Activated T-helper 17 cell treated with anti-CD3 and anti-CD28 coated beads, Interleukin-2, amount 50 U/mL, for 72 hours (primary cell): ENCODE measurements around the gene SYPL2. TPM values are rescaled to one million over a fixed set of nuclear protein-coding genes. Genes with fewer than 3 reads are reported as not detected.
A peak's percentile ranks its signal among the peaks of the same experiment; 100 is the strongest.
"Not testable (repeated sequence)": the region's sequence is repeated elsewhere in the genome, so short reads cannot be mapped to it uniquely, and the experiment has no call there.

Experiments used
- ATAC-seq: fragments of 150-1000 bp; cut with Tn5 transposase; replicated peaks from 2 replicates; pipeline ENCODE4 v1.10.0; 2021; ENCODE audit warnings: mild to moderate bottlenecking, moderate library complexity
- H3K27ac Mint-ChIP-seq: one replicate; pipeline ENCODE4 v1.8.0; 2022; ENCODE audit warnings: mixed read lengths
- H3K27me3 Mint-ChIP-seq: one replicate; pipeline ENCODE4 v1.8.0; 2022; ENCODE audit warnings: mixed read lengths
- H3K36me3 Mint-ChIP-seq: one replicate; pipeline ENCODE4 v1.8.0; 2022; ENCODE audit warnings: low read depth, mild to moderate bottlenecking, mixed read lengths
- H3K4me1 Mint-ChIP-seq: one replicate; pipeline ENCODE4 v1.8.0; 2022; ENCODE audit warnings: mixed read lengths
- H3K4me3 Mint-ChIP-seq: one replicate; pipeline ENCODE4 v1.8.0; 2022; ENCODE audit warnings: mild to moderate bottlenecking, mixed read lengths
- H3K9me3 Mint-ChIP-seq: one replicate; pipeline ENCODE4 v1.8.0; 2022; ENCODE audit warnings: mixed read lengths
- total RNA-seq, 2 donors: library from RNA; stranded (reverse); gene quantifications; one replicate each; pipeline ENCODE4 v1.2.3, GENCODE V29; 2022

Gene SYPL2
- total RNA-seq, 2 donors from 2014 or later, result not detected

DNA sequence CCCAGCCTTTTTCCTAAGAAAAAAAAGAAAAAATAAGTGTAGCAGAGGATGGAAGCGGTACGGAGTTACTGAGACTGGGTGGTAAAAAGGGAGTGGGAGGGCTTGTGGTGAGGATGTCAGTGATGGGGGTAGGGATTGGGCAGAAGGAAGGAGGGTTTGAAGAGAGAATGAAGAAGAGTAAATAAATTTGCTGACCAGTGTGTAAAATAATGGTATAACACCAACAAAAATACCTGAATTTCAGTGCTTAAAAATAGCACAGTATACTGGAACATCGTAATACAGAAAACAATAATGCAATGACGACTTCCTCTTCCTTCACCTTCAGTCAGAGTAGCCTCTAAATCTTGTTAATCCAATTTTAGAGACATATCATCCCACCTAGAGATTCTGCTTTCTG lies 18.8 kb upstream of the SYPL2 start:
- no peaks in the 10 kb centered on the region for H3K4me1 Mint-ChIP-seq
- H3K27ac Mint-ChIP-seq, result no peak overlapping the region
- no peaks in the 10 kb centered on the region for H3K36me3 Mint-ChIP-seq
- peaks cover 19% of the 10 kb centered on the region for H3K27me3 Mint-ChIP-seq
- H3K4me3 Mint-ChIP-seq, result no peak overlapping the region
- H3K9me3 Mint-ChIP-seq, result no peaks in the 10 kb centered on the region
- no peak for ATAC-seq

- ATAC-seq, result no peak
- H3K27me3 Mint-ChIP-seq, result peaks cover 30% of the 10 kb centered on the region
- H3K4me3 Mint-ChIP-seq, result no peak overlapping the region
- no peaks in the 10 kb centered on the region for H3K4me1 Mint-ChIP-seq
- H3K27ac Mint-ChIP-seq, result no peak overlapping the region
- H3K36me3 Mint-ChIP-seq, result no peaks in the 10 kb centered on the region
- peaks cover 10% of the 10 kb centered on the region for H3K9me3 Mint-ChIP-seq
Measured at GRCh38 chr1:109454497-109455133, 11.7 kb upstream of the SYPL2 start.

GRCh38 chr1:109457819-109458218 lies 8.5 kb upstream of the SYPL2 start:
- H3K4me1 Mint-ChIP-seq, result no peaks in the 10 kb centered on the region
- no peak for ATAC-seq
- no peak overlapping the region for H3K27ac Mint-ChIP-seq
- H3K9me3 Mint-ChIP-seq, result peaks cover 10% of the 10 kb centered on the region
- H3K27me3 Mint-ChIP-seq, result peaks cover 29% of the 10 kb centered on the region
- H3K36me3 Mint-ChIP-seq, result no peaks in the 10 kb centered on the region
- no peak overlapping the region for H3K4me3 Mint-ChIP-seq

DNA sequence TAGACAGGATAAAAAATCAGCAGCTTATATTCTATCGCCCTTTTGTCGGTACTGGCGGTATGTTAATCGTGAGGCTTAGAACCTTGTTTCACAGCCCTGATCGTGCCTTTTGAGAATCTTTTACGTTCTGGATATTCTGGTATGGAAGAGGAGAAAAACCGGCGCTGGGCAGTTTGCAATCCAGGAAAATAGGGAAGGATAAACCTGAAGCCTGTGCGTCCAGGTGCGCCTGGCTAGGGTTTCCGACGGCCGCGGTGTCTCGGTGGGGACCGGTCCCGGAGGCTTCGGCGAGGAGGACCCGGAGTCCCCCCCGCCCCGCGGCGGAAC lies 258 bp upstream of the SYPL2 start:
- peaks cover 46% of the 10 kb centered on the region for H3K27me3 Mint-ChIP-seq
- H3K4me1 Mint-ChIP-seq, result no peaks in the 10 kb centered on the region
- ATAC-seq, result no peak
- H3K27ac Mint-ChIP-seq, result no peak overlapping the region
- H3K4me3 Mint-ChIP-seq, result peak overlapping the region; percentile 61
- no peaks in the 10 kb centered on the region for H3K36me3 Mint-ChIP-seq
- H3K9me3 Mint-ChIP-seq, result no peaks in the 10 kb centered on the region

- H3K36me3 Mint-ChIP-seq, result no peaks in the 10 kb centered on the region
- H3K4me1 Mint-ChIP-seq, result no peaks in the 10 kb centered on the region
- ATAC-seq, result no peak
- no peak overlapping the region for H3K27ac Mint-ChIP-seq
- no peaks in the 10 kb centered on the region for H3K9me3 Mint-ChIP-seq
- H3K4me3 Mint-ChIP-seq, result no peak overlapping the region
- peaks cover 44% of the 10 kb centered on the region for H3K27me3 Mint-ChIP-seq
Measured at GRCh38 chr1:109467301-109467777, 993 bp downstream of the SYPL2 start.

- Mint-ChIP-seq H3K27me3 (peaks cover 44% of the 10 kb centered on the region), H3K27ac (no peak overlapping the region), H3K36me3 (no peaks in the 10 kb centered on the region)
Measured at GRCh38 chr1:109468061-109468460, 1.7 kb downstream of the SYPL2 start.

GRCh38 chr1:109468903-109469302 lies 2.6 kb downstream of the SYPL2 start:
- Mint-ChIP-seq H3K4me1 (no peaks in the 10 kb centered on the region), H3K27ac (no peak overlapping the region), H3K9me3 (no peaks in the 10 kb centered on the region), H3K27me3 (peaks cover 43% of the 10 kb centered on the region), H3K4me3 (no peak overlapping the region), H3K36me3 (no peaks in the 10 kb centered on the region)
- ATAC-seq, result no peak

More at GRCh38 chr1:109468061-109468460, 1.7 kb downstream of the SYPL2 start:
- ATAC-seq, result no peak
- no peaks in the 10 kb centered on the region for H3K9me3 Mint-ChIP-seq
- H3K4me1 Mint-ChIP-seq, result no peaks in the 10 kb centered on the region
- no peak overlapping the region for H3K4me3 Mint-ChIP-seq

GRCh38 chr1:109470245-109470644 lies 3.9 kb downstream of the SYPL2 start:
- Mint-ChIP-seq H3K4me1 (no peaks in the 10 kb centered on the region), H3K27ac (no peak overlapping the region), H3K9me3 (no peaks in the 10 kb centered on the region), H3K4me3 (no peak overlapping the region), H3K36me3 (no peaks in the 10 kb centered on the region), H3K27me3 (peaks cover 31% of the 10 kb centered on the region)
- ATAC-seq, result no peak

- Mint-ChIP-seq H3K27me3 (peaks cover 31% of the 10 kb centered on the region), H3K36me3 (no peaks in the 10 kb centered on the region), H3K4me3 (no peak overlapping the region), H3K27ac (no peak overlapping the region), H3K4me1 (no peaks in the 10 kb centered on the region), H3K9me3 (no peaks in the 10 kb centered on the region)
- ATAC-seq, result no peak
Measured at GRCh38 chr1:109472779-109473178, 6.4 kb downstream of the SYPL2 start.

GRCh38 chr1:109473284-109474057 lies 7.1 kb downstream of the SYPL2 start:
- not testable (repeated sequence) for H3K36me3 Mint-ChIP-seq, H3K9me3 Mint-ChIP-seq, H3K27ac Mint-ChIP-seq, H3K4me3 Mint-ChIP-seq, H3K4me1 Mint-ChIP-seq, ATAC-seq
- H3K27me3 Mint-ChIP-seq, result peaks cover 25% of the 10 kb centered on the region

GRCh38 chr1:109474697-109475096 lies 8.4 kb downstream of the SYPL2 start:
- Mint-ChIP-seq H3K9me3 (no peaks in the 10 kb centered on the region), H3K4me3 (no peak overlapping the region), H3K4me1 (peaks cover 6% of the 10 kb centered on the region), H3K27ac (no peak overlapping the region), H3K27me3 (peaks cover 25% of the 10 kb centered on the region), H3K36me3 (no peaks in the 10 kb centered on the region)
- ATAC-seq, result no peak

GRCh38 chr1:109475261-109475660 lies 8.9 kb downstream of the SYPL2 start:
- Mint-ChIP-seq H3K27ac (no peak overlapping the region), H3K27me3 (peaks cover 25% of the 10 kb centered on the region), H3K36me3 (no peaks in the 10 kb centered on the region), H3K4me3 (no peak overlapping the region), H3K4me1 (peaks cover 6% of the 10 kb centered on the region), H3K9me3 (no peaks in the 10 kb centered on the region)
- ATAC-seq, result no peak

DNA sequence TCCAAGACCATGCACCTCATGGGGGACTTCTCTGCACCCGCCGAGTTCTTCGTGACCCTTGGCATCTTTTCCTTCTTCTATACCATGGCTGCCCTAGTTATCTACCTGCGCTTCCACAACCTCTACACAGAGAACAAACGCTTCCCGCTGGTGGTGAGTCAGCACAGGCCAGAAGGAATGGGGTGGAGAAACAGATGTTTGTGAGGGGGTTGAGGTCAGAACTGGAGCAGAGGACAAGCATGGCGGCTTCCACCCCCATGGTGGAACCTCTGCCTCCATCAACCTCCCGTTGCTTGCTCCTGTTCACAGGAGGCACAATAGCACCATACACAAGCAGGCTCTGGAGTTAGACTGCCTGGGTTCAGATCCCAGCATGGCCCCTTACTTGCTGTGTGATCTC lies 10.5 kb downstream of the SYPL2 start:
- H3K27ac Mint-ChIP-seq, result no peak overlapping the region
- no peak overlapping the region for H3K4me3 Mint-ChIP-seq
- no peak for ATAC-seq
- peaks cover 15% of the 10 kb centered on the region for H3K27me3 Mint-ChIP-seq
- H3K9me3 Mint-ChIP-seq, result no peaks in the 10 kb centered on the region
- peaks cover 6% of the 10 kb centered on the region for H3K4me1 Mint-ChIP-seq
- H3K36me3 Mint-ChIP-seq, result no peaks in the 10 kb centered on the region

DNA sequence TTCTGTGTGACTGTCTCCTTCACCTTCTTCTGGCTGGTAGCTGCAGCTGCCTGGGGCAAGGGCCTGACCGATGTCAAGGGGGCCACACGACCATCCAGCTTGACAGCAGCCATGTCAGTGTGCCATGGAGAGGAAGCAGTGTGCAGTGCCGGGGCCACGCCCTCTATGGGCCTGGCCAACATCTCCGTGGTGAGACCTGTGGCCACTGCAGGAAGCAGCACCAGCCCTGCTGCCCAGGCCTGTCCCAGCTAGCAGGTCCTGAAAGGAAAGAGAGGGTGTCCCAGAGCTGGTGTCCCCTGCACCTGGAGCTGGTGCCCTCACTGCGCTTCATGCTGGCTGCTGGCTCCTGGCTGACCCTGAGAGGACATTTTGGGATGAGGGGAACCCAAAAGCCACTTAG lies 11.5 kb downstream of the SYPL2 start:
- H3K27ac Mint-ChIP-seq, result no peak overlapping the region
- ATAC-seq, result no peak

GRCh38 chr1:109478806-109479205 lies 12.5 kb downstream of the SYPL2 start:
- Mint-ChIP-seq H3K27ac (no peak overlapping the region), H3K4me1 (peaks cover 14% of the 10 kb centered on the region), H3K27me3 (peaks cover 10% of the 10 kb centered on the region), H3K36me3 (no peaks in the 10 kb centered on the region), H3K4me3 (no peak overlapping the region), H3K9me3 (no peaks in the 10 kb centered on the region)
- no peak for ATAC-seq

More for the DNA sequence above, 11.5 kb downstream of the SYPL2 start:
- Mint-ChIP-seq H3K4me3 (no peak overlapping the region), H3K36me3 (no peaks in the 10 kb centered on the region), H3K27me3 (peaks cover 14% of the 10 kb centered on the region), H3K9me3 (no peaks in the 10 kb centered on the region), H3K4me1 (peaks cover 12% of the 10 kb centered on the region)
